Left colon (tissue), 2 donors: ENCODE data around the gene GRPEL2. TPM values are rescaled to one million over a fixed set of nuclear protein-coding genes. Genes with fewer than 3 reads are reported as not detected.

Experiments
- ATAC-seq: fragments of 200-7000 bp; cut with Tn5 transposase; one replicate; pipeline ENCODE4 v1.9.1; 2020; ENCODE audit warnings: mild to moderate bottlenecking, moderate library complexity
- DNase-seq, 2 donors: peaks; one replicate each; pipeline ENCODE4 v3.0.0-alpha.2; 2020
- intact Hi-C, 2 donors: fragments of 100-400 bp; cut with DNase I in 1 of 2; cut with micrococcal nuclease in 1 of 2; formaldehyde crosslinking; loops; one replicate each; pipeline versions ENCODE4 v1.11.2 to v1.14.0; 2022; cut with DNase I, micrococcal nuclease
- total RNA-seq, 2 donors: library from RNA; stranded (reverse); fragmentation: NEBNext Ultra II Directional; extraction: Animal tissue kit (Norgen Biotek cat#: 25700); gene quantifications; one replicate each; pipeline ENCODE4 v1.2.1, GENCODE V29; 2021
- donor health status: DM: no; HTN: no; CAD: no.
- donor health status: DM: yes; HTN: yes; CAD: no.

The GRPEL2 gene
- total RNA-seq, 2 donors from 2014 or later: 10.4 to 10.7 TPM

GRCh38 chr5:149371296-149371962, 26.1 kb downstream of the GRPEL2 start:
- DNase-seq: peak; percentile 57 to 74
- ATAC-seq: peak; percentile 91
- intact Hi-C loops: loop anchor here in 1 of 2 donors (10.0 kb wide), 1 partner anchor 63 kb away; no protein-coding TSS in a partner anchor

- DNase-seq (no peak), ATAC-seq (no peak)
- intact Hi-C loops: loop anchor here in 1 of 2 donors (10.0 kb wide), 1 partner anchor 63 kb away; no protein-coding TSS in a partner anchor
These were observed 26.9 kb downstream of the GRPEL2 start for GRCh38 chr5:149372076-149372795.

GRCh38 chr5:149372932-149373331, 27.6 kb downstream of the GRPEL2 start:
- no peak for DNase-seq
- no peak for ATAC-seq
- intact Hi-C loops: loop anchor here in 1 of 2 donors (10.0 kb wide), 1 partner anchor 62 kb away; no protein-coding TSS in a partner anchor

- intact Hi-C loops: loop anchor here in 1 of 2 donors (10.0 kb wide), 1 partner anchor 60 kb away; no protein-coding TSS in a partner anchor
- DNase-seq: no peak
- no peak for ATAC-seq
These were observed 29.0 kb downstream of the GRPEL2 start for GRCh38 chr5:149374303-149374702.

- ATAC-seq (no peak), DNase-seq (no peak)
- intact Hi-C loops: loop anchor here in 1 of 2 donors (10.0 kb wide), 1 partner anchor 60 kb away; no protein-coding TSS in a partner anchor
These were observed 29.5 kb downstream of the GRPEL2 start for GRCh38 chr5:149374801-149375200.

- intact Hi-C loops: loop anchor here in 1 of 2 donors (10.0 kb wide), 1 partner anchor 59 kb away; no protein-coding TSS in a partner anchor
- DNase-seq: no peak
These were observed 30.1 kb downstream of the GRPEL2 start for GRCh38 chr5:149375434-149375833.

GRCh38 chr5:149376104-149376503, 30.8 kb downstream of the GRPEL2 start:
- DNase-seq (no peak), ATAC-seq (no peak)
- intact Hi-C loops: loop anchor here in 1 of 2 donors (10.0 kb wide), 1 partner anchor 59 kb away; no protein-coding TSS in a partner anchor

More at GRCh38 chr5:149375434-149375833, 30.1 kb downstream of the GRPEL2 start:
- ATAC-seq: no peak

GRCh38 chr5:149376711-149377447, 31.6 kb downstream of the GRPEL2 start:
- DNase-seq (no peak), ATAC-seq (no peak)
- intact Hi-C loops: loop anchor here in 1 of 2 donors (10.0 kb wide), 1 partner anchor 58 kb away; no protein-coding TSS in a partner anchor

GRCh38 chr5:149378241-149378820, 33.0 kb downstream of the GRPEL2 start:
- no peak for DNase-seq
- ATAC-seq: no peak
- intact Hi-C loops: loop anchor here in 1 of 2 donors (10.0 kb wide), 1 partner anchor 56 kb away; no protein-coding TSS in a partner anchor

GRCh38 chr5:149379177-149379761, 34.0 kb downstream of the GRPEL2 start, which contains the start of gene IL17B:
IL17B (minus strand) TSS chr5:149379292; CDS start chr5:149379225, 67 bp downstream.
- ATAC-seq (no peak), DNase-seq (no peak)
- intact Hi-C loops: loop anchor here in 1 of 2 donors (10.0 kb wide), 1 partner anchor 56 kb away; no protein-coding TSS in a partner anchor

- DNase-seq: no peak
- ATAC-seq: no peak
- intact Hi-C loops: loop anchor here (5.0 to 10.0 kb wide), 3 partner anchors 55 to 187 kb away; no protein-coding TSS in a partner anchor
These were observed 34.6 kb downstream of the GRPEL2 start for GRCh38 chr5:149379818-149380374.

- DNase-seq (peak; percentile 30 to 52), ATAC-seq (peak; percentile 13)
- intact Hi-C loops: loop anchor here (5.0 to 10.0 kb wide), 3 partner anchors 54 to 187 kb away; no protein-coding TSS in a partner anchor
These were observed 35.3 kb downstream of the GRPEL2 start for GRCh38 chr5:149380466-149381121.

- ATAC-seq: peak; percentile 18
- DNase-seq: no peak
- intact Hi-C loops: loop anchor here (5.0 to 10.0 kb wide), 3 partner anchors 53 to 186 kb away; no protein-coding TSS in a partner anchor
These were observed 36.1 kb downstream of the GRPEL2 start for GRCh38 chr5:149381261-149381985.

- DNase-seq (peak; percentile 72 to 82), ATAC-seq (peak; percentile 84)
- intact Hi-C loops: loop anchor here (5.0 to 10.0 kb wide), 3 partner anchors 53 to 185 kb away; no protein-coding TSS in a partner anchor
These were observed 36.7 kb downstream of the GRPEL2 start for GRCh38 chr5:149381986-149382338.

GRCh38 chr5:149382517-149383220, 37.4 kb downstream of the GRPEL2 start:
- ATAC-seq: peak; percentile 34
- intact Hi-C loops: loop anchor here (5.0 to 10.0 kb wide), 3 partner anchors 52 to 185 kb away; no protein-coding TSS in a partner anchor
- DNase-seq: no peak
